ENCODE measurements around the gene SLC35B2.

GRCh38 chr6:44292661-44293365 lies 35.5 kb upstream of the SLC35B2 start:
- no peak for TF ChIP-seq CTCF (IDR thresholded peaks at IDR 0.05; ENCODE audit: borderline replicate concordance, extremely low read depth, low read length, poor library complexity, severe bottlenecking)
- TF ChIP-seq EZH2 (IDR thresholded peaks at IDR 0.05; ENCODE audit: borderline replicate concordance, low read depth, low read length, severe bottlenecking), result no peak
